ENCODE measurements around the gene COLEC12.

GRCh38 chr18:294566-294965 lies 205.9 kb downstream of the COLEC12 start:
- no peak for TF ChIP-seq CTCF (IDR thresholded peaks at IDR 0.05)
- no peak for TF ChIP-seq POLR2A (IDR thresholded peaks at IDR 0.05)
- no peak for TF ChIP-seq EP300 (IDR thresholded peaks at IDR 0.05)
